HG03520 (cell line): ENCODE measurements around the gene CBX8.

Experiments
- ATAC-seq: cut with Tn5 transposase; IDR thresholded peaks from one replicate; pipeline ENCODE4 v1.9.1; 2021; ENCODE audit warnings: mild to moderate bottlenecking, moderate library complexity; ENCODE audit not compliant: unreplicated experiment

The CBX8 gene

GRCh38 chr17:79796763-79797491 is at the start of gene CBX8:
CBX8 (minus strand) TSS chr17:79797077; CDS start chr17:79796998, 79 bp downstream.
- peak; percentile 83 for ATAC-seq

DNA sequence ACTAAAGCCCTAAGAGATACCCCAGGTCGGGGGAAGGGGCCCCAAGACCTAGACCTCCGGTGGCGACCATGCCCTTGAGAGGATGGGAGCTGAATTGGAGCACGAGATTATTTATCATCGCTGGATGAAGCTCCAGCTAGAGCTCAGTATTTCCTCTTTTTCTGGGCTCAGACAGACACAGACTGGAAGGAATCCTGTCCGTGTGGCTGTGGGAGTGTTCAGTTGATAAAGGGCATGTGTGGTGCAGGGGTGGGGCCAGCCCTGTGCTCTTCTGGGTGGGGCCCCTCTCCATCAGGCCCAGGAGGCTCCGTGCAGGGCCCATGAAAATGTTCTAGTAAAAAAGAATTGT is 48.7 kb upstream of the CBX8 start:
- ATAC-seq: no peak

DNA sequence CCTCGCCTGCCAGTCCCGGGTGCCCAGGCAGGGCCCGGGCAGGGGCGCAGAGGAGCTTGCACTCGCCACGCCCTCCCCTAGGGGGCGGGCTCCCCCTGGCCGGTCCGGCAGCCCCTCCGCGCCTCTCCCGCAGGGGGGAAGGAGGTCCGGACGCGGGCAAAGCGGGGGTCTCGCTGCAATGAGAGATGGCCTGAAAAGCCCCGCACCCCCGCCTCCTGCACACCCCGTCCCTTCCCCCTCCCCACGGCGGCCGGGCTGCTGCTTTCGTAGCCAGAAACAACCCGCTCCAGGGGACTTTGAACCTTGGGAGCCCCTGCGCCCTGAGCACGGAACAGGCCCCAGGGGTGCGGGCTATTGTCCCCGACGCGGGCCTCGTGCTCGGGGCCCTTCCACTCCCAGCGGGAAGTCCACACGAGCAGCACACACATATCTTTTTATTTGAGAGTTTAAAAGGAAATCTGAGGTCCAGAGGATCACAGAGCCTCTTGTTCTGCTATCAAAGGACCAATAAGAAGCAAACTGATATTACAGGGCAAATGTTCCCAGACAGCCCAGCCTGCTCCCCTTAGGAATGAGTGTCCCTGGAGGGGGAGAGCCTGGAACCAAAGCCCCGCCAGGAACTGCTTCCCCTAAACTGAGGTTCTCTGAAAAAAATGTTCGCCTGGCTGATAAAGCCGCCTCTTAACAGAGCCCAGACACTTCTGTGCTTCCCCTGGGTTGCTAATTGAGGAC is 48.2 kb upstream of the CBX8 start:
- no peak for ATAC-seq

DNA sequence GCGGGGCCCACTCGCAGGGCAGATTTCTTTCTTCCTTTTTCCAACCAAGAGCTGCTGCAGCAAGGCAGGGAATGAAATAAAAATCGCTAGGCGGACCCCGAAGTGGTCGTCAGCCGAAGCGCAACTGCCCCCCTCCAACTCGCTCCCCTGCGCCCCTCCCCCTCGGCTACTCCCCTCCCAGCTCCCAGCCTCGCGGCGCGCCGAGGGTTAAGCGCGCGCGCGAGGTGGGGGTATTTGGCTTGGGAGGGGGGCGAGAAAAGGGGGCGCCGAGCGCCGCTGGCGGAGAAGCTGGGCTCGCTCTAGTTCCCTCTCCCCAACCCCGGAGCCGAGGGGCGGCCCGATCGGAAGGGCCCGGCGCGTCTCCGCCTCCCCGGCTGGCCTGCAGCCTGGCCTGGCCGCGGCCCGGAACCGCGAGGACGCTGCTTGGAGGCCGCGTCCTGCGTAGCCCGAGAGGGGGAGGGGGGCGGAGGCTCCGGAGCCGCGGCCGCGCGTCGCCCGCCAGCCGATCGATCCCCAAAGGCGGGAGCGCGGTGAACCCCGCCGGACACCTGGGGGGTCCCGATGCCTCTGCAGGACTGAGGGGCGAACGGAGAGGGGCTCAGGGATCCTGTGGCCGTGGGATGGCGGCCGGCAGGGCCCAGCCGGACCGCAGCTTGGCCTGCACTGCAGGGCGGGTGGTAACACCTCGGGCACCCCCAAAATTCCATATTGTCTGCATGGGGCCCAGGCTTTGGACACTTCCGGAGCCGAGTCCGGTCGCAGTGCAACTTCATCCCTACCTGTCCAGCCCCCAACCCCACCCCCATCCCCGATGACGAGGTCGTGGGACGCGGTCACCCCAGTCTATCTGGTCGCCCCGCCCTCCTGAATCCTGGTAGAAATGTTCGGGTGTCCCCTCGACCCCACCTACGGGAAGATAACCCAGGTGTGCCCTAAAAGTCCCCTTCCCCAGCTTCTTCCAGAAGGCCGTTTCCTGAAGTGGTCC is 47.2 kb upstream of the CBX8 start:
- no peak for ATAC-seq

- ATAC-seq: no peak
Observed at GRCh38 chr17:79843474-79843815, 46.6 kb upstream of the CBX8 start.

GRCh38 chr17:79842656-79843473 is 46.0 kb upstream of the CBX8 start:
- ATAC-seq: no peak

GRCh38 chr17:79842136-79842655 is 45.3 kb upstream of the CBX8 start:
- no peak for ATAC-seq

DNA sequence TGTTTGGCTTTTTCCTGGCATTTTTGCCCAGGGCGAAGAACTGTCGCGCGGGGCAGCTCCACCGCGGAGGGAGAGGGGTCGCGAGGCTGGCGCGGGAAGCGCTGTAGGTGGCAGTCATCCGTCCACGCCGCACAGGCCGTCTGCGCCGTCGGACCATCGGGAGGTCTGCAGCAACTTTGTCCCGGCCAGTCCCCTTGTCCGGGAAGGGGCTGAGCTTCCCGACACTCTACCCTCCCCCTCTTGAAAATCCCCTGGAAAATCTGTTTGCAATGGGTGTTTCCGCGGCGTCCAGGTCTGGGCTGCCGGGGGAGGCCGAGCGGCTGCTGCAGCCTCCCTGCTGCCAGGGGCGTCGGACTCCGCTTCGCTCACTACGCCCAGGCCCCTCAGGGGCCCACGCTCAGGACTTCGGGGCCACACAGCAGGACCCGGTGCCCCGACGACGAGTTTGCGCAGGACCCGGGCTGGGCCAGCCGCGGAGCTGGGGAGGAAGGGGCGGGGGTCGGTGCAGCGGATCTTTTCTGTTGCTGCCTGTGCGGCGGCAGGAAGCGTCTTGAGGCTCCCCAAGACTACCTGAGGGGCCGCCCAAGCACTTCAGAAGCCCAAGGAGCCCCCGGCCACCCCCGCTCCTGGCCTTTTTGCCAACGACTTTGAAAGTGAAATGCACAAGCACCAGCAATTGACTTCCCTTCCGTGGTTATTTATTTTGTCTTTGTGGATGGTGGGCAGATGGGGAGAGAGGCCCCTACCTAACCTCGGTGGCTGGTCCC is 44.7 kb upstream of the CBX8 start:
- ATAC-seq: no peak

DNA sequence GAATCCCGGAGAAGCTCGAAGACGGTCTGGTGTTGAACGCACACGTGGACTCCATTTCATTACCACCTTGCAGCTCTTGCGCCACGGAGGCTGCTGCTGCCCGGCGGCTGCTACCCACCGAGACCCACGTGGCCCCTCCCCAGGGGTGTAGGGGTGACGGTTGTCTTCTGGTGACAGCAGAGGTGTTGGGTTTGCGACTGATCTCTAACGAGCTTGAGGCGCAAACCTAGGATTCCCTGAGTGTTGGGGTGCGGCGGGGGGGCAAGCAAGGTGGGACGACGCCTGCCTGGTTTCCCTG is 44.1 kb upstream of the CBX8 start:
- ATAC-seq: no peak

- no peak for ATAC-seq
Observed at GRCh38 chr17:79840269-79840988, 43.6 kb upstream of the CBX8 start.

GRCh38 chr17:79839356-79840268 is 42.7 kb upstream of the CBX8 start, which contains the start of gene CBX4:
CBX4 (minus strand) TSS chr17:79839440; CDS start chr17:79839251, 189 bp downstream.
- ATAC-seq: peak; percentile 41

GRCh38 chr17:79838522-79839274 is 41.8 kb upstream of the CBX8 start:
- peak; percentile 16 for ATAC-seq

GRCh38 chr17:79837888-79838521 is 41.1 kb upstream of the CBX8 start:
- no peak for ATAC-seq

DNA sequence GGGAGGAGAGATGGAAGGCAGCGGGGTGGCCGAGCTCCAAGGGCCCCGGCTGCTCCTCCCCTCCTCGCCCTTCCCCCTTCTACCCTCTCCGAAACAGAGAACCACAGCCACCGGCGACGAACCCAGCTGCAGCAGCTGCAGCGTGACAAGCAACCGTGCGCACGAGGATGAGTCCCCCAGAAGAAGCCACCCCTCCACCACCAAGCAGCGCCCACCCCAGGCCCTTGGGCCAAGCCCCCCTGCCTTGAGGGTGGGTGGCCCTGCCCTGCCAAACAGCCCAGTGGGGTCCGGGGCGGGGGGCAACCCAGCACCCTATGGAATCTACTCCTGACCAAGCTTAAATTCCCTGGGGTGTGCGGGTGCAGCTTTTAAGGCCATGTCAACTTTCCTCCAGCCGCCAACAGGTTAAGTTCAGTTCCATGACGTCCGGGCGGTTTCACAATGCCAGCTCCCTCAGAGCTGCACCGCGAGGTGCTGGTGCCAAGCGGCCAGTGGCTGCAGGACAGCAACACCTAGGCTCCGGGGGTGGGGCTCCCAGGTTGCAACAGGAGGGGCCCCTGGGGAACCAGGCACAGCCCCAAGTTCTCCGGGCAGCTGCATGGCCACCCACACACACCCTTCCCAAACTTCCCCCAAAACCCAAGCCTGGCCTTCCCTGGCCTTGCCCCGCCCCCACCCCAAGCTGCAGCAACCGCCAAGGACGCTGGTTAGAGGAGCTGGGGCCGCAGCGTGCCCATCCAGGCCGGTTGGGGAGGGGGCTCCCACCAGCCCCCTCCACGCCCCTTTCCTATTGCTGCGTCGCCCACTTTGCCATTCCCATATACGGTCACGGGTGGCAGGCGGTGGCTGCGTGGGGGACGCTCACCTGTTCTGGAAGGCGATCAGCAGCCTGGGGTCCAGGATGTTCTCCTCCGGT is 40.4 kb upstream of the CBX8 start:
- ATAC-seq: no peak

- ATAC-seq: no peak
Observed at GRCh38 chr17:79836510-79836971, 39.7 kb upstream of the CBX8 start.
